ENCODE results near the gene PTPRM.

Gene PTPRM

GRCh38 chr18:8299054-8299980 is 732.2 kb downstream of the PTPRM start:
- DNase-seq (ENCODE audit: low read depth in 2 of 2, low spot score in 1 of 2), result no peak

GRCh38 chr18:8300751-8301410 is 733.8 kb downstream of the PTPRM start:
- no peak for DNase-seq (ENCODE audit: low read depth in 2 of 2, low spot score in 1 of 2)

- DNase-seq (ENCODE audit: low read depth in 2 of 2, low spot score in 1 of 2), result no peak
These were observed 734.5 kb downstream of the PTPRM start for GRCh38 chr18:8301427-8302172.

GRCh38 chr18:8303151-8303755 is 736.1 kb downstream of the PTPRM start:
- DNase-seq (ENCODE audit: low read depth in 2 of 2, low spot score in 1 of 2), result no peak

- no peak for DNase-seq (ENCODE audit: low read depth in 2 of 2, low spot score in 1 of 2)
These were observed 740.8 kb downstream of the PTPRM start for GRCh38 chr18:8307960-8308359.

GRCh38 chr18:8313043-8313442 is 745.9 kb downstream of the PTPRM start:
- DNase-seq (ENCODE audit: low read depth in 2 of 2, low spot score in 1 of 2), result no peak

GRCh38 chr18:8314124-8314523 is 747.0 kb downstream of the PTPRM start:
- DNase-seq (ENCODE audit: low read depth in 2 of 2, low spot score in 1 of 2), result no peak

GRCh38 chr18:8319798-8320489 is 752.8 kb downstream of the PTPRM start:
- no peak for DNase-seq (ENCODE audit: low read depth in 2 of 2, low spot score in 1 of 2)

GRCh38 chr18:8322486-8322885 is 755.4 kb downstream of the PTPRM start:
- no peak for DNase-seq (ENCODE audit: low read depth in 2 of 2, low spot score in 1 of 2)

- no peak for DNase-seq (ENCODE audit: low read depth in 2 of 2, low spot score in 1 of 2)
These were observed 757.4 kb downstream of the PTPRM start for GRCh38 chr18:8324343-8325065.

- no peak for DNase-seq (ENCODE audit: low read depth in 2 of 2, low spot score in 1 of 2)
These were observed 759.8 kb downstream of the PTPRM start for GRCh38 chr18:8326763-8327394.

- no peak for DNase-seq (ENCODE audit: low read depth in 2 of 2, low spot score in 1 of 2)
These were observed 761.0 kb downstream of the PTPRM start for GRCh38 chr18:8328126-8328525.

- no peak for DNase-seq (ENCODE audit: low read depth in 2 of 2, low spot score in 1 of 2)
These were observed 762.2 kb downstream of the PTPRM start for GRCh38 chr18:8329186-8329771.

GRCh38 chr18:8330575-8330974 is 763.5 kb downstream of the PTPRM start:
- no peak for DNase-seq (ENCODE audit: low read depth in 2 of 2, low spot score in 1 of 2)

GRCh38 chr18:8332286-8332685 is 765.2 kb downstream of the PTPRM start:
- no peak for DNase-seq (ENCODE audit: low read depth in 2 of 2, low spot score in 1 of 2)

GRCh38 chr18:8333961-8334360 is 766.8 kb downstream of the PTPRM start:
- DNase-seq (ENCODE audit: low read depth in 2 of 2, low spot score in 1 of 2), result no peak

- no peak for DNase-seq (ENCODE audit: low read depth in 2 of 2, low spot score in 1 of 2)
These were observed 770.1 kb downstream of the PTPRM start for GRCh38 chr18:8337211-8337610.

GRCh38 chr18:8339210-8339609 is 772.1 kb downstream of the PTPRM start:
- no peak for DNase-seq (ENCODE audit: low read depth in 2 of 2, low spot score in 1 of 2)

- no peak for DNase-seq (ENCODE audit: low read depth in 2 of 2, low spot score in 1 of 2)
These were observed 772.8 kb downstream of the PTPRM start for GRCh38 chr18:8339952-8340351.

All from stimulated activated CD8-positive, alpha-beta memory T cell treated with anti-CD3 and anti-CD28 coated beads, Interleukin-4, amount 100 ng/mL, for 4 hours (primary cell).